CD4-positive, alpha-beta T cell treated with Interleukin-12 subunit alpha and Interleukin-12 subunit beta, for 1 hour (primary cell): Measurements from ENCODE around the gene GLYATL1.

Experiments used
- DNase-seq: peaks from one replicate; pipeline ENCODE4 v3.0.0-alpha.2; 2020

The GLYATL1 gene, protein sequence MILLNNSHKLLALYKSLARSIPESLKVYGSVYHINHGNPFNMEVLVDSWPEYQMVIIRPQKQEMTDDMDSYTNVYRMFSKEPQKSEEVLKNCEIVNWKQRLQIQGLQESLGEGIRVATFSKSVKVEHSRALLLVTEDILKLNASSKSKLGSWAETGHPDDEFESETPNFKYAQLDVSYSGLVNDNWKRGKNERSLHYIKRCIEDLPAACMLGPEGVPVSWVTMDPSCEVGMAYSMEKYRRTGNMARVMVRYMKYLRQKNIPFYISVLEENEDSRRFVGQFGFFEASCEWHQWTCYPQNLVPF

DNA sequence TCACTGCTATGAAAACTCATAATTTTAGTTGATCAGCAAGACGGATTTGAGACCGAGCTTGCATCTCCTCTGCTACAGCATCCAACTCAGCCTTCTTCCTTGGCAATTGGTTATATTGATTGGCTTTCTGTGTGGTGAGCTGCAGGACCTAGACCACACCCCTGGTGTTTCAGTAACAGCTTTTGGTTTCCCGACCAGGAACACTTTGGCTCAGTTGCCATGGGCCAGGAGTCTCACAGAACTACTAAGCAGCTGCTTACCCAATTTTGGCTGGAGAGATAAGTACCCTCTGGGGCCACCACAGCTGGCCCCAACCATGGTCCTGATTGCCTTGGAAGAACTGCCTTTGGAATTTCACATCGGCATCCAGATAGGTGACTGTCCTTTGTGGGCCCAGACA lies at the start of gene GLYATL1:
GLYATL1 (plus strand) TSS at position 212 of the 400 bp plus-strand sequence. CDS start 7,600 bp downstream, outside the sequence.
- no peak for DNase-seq

DNA sequence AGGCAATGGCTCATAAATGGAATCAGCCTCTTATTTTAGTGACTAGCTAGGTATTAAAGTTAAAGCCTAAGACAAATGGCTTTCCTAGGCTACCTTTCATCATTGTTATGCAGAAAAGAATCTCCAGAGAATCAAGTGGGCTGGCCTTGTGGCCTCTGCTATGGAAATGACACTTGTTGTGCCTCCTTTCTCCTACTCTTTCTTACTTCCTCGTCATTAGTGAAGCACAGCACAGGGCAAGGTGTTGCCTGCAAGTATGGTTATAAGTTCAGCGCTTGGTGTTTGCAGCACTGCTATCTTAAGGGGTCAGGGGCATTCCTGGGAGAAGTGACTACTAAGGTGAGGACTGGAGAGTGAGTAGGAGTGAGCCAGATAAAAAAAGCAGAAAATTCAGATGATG lies 45.4 kb upstream of the GLYATL1 start:
- DNase-seq: no peak

DNA sequence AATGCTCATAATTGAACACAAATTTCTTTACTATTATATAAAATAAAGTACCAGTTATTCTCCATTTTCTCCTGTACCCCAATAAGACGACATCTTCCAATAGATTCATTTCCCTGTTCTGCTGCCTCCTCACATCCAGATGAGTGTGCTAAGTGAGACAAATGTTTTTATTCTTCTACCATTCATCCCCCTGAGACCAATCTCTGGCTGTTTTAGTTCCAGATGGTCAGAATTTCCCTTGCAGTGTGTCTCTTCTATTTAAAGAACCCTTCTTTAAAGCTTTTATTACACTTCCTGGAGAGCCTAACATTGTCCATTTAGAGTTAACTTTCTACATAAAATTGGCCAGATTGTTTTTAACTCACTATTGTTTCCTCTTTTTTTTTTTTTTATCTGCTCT lies 41.2 kb upstream of the GLYATL1 start:
- no peak for DNase-seq

DNA sequence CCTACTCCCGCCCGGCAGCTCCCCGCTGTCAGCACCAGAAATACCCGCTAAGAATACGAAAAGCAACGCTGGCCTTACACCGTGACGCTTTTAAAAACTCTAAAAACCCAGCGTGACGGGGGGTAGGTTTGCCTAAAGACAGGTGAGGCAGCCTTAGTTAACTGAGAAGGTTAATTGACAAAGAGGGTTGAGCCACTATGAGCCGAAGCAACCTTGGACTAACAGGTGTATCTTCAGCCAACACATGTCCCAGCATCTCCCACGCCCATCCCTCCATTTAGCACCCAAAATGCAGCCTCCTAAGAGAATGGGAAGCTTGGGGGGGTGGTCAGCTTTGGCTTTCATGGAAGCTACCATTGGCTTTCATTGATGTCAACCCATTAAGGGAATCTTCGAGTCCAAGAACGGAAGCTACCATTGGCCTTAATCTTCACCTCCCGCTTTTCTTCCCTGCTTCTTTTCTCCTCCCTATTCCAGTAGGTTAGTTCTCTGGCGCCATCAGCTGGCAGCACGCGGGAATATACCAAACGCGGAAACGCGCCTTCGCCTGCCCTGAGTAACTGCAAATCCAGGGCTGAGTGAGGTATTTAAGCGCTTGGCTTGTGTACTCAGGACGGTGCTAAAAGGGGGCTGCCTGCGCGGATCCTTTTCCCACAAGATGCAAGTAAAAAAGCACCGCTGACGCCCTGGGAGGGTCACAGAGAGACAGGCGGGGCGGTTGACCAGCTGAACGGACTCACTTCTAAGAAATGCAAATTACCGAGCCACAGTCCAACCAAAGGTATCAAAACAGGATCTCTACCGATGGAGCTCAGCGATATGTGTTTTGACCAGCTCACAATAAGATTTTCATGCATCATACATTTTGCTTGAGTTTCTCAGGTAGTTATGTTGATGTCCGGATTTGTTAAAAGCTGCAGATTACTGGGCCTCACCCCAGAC lies 38.5 kb upstream of the GLYATL1 start:
- DNase-seq: peak; percentile 5

DNA sequence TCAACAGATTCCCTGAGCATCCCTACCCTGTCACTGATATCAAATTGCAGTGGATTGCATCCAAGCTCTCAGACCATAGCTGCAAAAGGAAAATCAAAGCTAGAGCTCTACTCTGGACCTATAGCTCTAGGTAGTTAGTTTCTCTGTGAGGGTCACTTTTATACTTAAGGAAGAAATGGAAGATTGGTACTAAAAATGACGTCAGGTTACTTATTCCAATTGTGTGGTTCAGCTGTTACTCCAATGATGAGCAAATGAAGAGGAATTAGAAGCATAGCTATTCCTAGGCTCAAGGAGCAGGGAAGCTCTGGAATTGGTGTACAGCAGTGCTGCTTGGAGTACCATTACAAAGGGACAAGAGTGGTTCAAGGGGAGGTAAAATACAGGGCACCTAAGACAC lies 36.4 kb upstream of the GLYATL1 start:
- no peak for DNase-seq

DNA sequence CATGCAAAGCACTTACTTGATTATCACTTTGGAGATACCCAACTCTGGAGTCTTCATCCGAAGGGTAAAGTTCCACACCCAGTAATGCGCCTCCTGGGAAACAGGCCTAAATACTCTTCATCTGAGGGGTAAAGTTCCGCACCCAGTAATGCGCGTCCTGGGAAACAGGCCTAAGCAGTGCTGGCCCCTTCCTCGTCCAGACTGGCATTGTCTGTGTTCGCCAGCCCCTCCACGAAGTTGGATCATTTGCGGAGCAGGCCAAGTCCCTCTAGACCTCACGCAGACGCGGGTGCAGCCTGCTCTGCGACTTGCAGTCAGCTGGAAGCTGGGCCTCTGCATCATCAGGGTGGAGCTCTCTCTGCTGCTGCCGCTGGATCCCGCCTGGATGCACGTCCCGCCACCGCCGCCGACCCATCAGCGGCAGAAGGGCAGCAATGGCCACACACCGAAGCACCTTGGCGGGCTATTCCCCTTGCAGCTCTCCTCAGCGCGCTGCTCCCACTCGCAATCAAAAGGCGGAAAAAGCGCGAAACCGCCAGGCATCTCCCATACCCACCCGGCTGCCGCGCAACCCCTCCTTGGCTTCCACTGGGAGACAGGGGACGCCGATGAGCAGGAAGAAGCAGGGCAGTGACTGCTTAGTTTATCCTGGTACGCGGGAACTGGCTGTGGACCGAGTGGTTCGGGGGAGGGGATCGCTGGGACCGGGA lies 34.1 kb upstream of the GLYATL1 start:
- DNase-seq: no peak

DNA sequence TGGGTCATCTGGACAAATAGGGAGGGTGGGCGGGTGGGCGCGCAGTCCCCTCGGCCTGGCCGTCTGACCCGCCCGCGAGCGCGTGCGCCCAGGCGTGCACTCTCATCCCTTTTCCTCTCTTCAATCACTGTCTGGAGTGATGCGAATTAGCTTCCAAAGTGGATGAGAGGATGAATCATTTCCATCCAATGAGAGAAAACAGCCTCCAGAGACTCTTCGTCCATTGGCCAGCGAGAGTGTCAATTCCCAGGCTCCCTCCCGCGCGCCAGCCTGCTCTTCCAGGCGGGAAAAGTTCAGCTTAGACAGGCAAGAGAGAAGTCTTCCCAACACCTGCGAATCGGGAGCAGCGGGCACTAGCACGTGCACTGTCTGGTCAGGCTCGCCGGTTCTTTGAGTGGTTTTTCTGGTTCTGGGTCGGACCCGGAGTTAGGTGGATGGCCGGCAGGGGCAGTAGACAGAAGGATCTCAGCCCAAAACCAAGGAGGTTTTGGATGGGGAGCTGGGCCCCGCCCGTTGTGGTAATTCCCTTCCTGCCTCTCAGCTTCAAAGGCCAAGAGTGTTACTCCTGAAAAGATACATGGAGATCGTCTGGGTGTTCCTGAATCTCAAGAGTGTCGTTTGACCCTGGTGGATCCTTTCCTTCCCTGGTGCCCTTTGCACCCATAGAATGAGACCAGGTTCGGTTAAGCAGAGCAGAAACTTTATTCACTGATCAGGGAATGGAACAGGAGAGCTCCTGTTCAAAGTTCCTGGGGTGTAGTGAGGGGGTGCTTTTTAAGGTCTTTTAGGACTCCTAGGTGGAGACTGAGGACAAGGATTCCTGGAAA lies 33.4 kb upstream of the GLYATL1 start:
- DNase-seq: no peak

DNA sequence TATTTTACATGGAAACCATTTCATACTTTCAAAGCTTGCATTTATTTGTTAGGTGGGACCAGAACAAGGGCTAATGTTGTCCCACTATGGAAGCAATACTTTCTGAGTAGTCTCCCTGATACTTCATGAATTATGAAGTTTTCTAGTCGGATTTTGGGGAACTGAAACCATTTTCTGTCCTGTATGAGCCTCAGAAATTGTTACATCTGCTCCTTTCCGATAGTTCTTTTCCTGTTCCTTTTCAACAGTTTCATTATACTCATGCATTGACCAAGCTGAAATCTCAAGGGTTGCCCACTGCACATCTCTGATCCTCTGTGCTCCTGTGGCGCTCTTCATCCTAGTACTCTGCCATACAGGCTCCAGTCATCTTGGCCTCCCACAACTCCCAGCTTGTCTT lies 31.5 kb upstream of the GLYATL1 start:
- no peak for DNase-seq

DNA sequence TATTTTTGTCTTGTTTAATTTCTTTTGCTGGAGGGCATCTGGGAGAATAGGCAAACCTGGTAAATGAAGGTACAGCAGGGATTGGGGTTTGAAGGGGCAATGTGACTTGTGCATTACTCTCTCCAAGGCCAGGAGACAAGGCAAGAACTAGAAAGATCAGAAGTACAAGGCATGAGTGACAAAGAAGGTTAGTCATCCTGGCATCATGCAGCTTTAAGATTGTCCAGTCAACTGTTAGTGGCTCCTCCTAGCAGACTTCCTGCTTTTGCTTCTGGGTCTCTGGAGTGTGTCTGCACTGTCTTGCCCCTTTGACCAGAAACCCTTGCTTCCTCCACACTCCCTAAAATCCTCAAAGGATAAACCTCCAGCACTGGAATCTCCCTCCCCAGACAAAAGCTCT lies 27.2 kb upstream of the GLYATL1 start:
- no peak for DNase-seq

DNA sequence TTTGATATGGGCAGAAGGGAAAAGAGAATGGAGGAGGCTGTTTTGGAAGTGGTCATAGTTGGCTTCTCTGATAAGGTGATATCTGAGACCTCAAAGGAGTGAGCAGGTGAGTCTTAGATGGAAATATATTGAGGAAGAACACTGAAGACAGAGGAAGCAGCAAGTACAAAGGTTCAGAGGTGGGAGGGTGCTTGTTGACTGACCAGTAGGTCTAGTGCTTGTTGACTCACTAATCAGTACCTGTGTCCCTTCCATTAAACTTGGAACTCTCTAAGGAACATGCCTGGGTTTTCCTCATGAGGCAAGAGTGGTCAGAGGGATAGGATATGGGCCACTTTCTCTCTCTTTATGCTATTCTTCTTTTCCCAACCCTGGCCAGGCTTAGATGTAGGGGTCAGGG lies 25.6 kb upstream of the GLYATL1 start:
- DNase-seq: no peak

DNA sequence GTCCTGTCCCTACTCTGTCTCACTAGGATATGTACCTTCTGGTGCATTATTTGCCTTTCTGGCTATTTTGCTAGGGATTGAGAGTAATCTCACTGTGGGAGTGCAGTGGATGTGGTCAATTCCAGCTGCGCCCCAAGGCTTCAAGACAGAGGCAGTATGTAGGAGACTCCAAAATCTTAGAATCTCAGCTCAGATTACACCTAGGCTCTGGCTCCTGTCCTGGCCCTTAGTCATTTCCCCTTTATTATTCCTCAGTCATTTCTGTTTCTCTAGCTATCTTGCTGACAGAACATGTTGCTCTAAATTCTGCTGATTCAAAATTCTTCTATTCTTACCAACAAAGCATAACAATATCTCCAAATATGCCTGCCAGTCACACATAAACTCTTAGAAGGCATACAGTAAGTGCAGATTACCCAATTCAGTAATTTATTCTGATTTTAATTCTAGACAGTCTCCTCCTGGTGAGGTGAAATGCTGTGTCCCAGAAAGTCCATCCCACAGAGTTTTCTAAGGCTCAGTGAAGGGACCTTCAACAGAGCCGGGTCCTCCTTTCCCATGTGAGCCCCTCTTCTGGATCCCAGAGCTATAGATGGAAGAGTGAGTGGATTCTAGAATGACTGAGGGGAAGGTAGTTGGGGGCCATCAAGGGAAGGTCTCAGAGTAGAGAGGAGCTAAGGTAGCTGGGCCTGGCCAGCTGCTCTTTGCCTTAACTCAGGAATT lies 24.3 kb upstream of the GLYATL1 start:
- no peak for DNase-seq

DNA sequence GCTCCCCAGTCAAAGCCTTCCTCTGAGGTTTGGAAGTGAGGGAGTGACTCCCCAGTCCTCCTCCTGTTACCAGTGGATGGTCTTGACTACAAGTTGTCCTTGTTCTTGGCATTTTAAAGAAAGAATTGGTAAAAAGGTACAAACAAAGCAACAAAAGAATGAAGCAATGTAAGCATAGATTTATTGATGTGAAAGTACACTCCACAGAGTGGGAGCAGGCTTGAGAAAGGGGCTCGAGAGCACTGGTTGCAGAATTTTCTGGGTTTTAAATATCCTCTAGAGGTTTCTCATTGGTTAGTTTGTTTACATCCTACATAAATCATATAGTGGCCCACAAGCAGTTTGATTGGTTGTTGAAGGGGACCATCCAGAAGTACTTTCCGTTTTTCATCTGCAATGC lies 22.7 kb upstream of the GLYATL1 start:
- no peak for DNase-seq

DNA sequence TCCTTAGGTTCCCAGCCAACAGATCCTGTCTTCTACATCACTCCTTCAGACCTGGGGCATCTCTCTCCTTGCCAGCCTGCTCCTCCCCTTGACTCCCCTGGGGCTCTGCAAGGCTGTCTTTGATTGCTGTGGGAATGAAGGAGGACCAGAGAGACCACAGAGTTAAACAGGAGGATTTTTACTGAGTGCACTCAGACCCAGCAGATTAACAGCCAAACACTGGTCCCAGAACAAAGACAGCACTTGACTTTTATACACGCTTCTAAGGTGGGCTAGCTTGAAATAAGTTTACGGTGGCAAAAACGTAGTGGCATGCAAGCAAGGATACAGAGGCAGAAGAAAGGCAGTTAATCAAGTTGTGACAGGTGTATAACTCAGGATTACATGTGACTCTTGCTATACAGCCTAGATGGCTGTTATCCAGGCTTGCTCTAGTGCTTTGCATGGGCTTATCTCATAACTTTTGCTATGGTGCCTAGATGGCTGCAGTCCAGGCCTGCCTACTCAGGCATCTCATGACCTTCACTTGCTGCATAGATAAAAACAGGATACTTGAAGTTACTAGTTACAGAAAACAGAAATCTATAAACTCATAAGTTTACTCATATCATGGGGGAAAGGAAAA lies 22.0 kb upstream of the GLYATL1 start:
- no peak for DNase-seq

DNA sequence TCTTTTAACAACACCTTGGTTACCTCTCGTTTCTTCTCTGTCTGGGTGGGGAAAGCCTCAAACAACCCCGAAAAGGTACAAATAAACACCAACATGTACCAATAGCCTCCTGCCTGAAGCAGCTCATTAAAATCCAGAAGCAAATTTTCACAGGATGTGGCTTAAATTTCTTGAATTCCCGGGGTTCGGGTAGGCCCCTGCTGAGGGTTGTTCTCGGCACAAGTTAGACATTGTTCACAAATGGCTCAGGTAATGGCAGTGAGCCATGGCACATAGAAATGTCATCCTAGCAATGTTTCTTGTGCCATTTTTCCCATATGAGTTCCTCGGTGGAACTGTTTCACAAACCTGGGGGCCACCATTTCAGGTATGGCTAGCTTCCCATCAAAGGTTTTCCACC lies 19.7 kb upstream of the GLYATL1 start:
- no peak for DNase-seq

DNA sequence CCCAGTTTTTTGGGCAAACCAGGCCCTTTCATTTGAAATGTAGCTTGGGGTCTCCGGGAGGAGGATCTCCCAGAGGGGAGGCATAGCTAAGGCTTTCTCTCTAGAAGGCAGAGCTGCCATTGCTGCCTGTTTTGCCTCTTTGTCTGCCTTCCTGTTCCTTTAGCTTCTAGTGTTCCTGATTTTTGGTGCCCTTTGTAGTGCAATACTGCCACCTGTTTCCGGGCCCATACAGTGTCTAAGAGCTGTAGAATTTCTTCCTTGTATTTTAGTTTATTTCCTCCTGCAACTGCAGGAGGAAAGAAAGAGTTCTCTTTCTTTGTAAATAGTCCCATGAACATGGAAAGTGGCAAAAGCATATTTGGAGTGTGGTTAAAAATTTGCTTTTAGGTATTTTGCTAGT lies 19.3 kb upstream of the GLYATL1 start:
- DNase-seq: no peak

DNA sequence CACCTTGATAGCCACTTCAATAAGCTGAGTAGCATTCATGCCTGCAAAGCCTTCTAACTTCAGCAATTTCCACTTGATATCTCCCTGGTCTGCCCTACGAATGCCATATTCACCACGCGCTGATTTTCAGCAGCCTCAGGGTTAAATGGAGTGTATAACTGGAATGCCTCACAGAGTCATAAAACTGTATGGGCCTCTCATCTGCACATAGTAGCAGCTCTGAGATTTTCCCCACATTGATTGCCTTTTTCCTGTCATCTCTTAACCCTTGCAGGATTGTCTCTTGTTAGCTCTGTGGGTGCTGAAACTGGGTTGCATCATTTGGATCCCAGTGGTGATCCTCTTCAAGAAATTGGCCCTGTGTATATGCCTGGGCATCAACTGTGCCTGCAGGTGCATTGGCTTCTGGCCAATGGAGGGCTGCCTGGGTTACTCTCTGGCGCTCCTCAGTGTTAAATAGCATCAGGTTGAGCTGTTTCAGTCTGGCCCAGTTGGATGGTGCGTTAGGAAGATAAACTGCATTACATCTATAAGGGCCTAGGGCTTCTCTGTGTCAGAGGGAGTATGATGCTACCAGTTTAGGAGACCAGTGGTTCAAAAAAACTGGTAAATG lies 17.4 kb upstream of the GLYATL1 start:
- DNase-seq: no peak

DNA sequence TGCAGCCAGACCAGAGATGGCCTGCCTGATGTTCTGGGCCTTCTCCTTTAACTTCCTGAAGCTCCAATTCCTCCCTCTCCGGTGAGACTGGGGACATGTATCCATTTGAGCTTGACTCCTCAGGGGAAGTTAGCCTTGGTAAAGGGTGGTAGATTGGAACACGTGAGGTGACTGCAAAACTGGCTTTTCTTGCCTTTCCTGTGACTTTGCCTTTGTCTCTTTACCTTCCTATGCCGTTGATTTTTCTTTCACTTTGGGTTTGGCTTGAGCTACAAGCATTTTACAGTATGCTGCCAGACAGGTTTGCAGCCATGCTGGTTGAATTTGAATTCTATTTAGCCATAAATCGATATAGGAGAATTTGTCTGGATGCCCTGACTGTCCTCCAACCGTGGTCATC lies 16.8 kb upstream of the GLYATL1 start:
- DNase-seq: no peak

DNA sequence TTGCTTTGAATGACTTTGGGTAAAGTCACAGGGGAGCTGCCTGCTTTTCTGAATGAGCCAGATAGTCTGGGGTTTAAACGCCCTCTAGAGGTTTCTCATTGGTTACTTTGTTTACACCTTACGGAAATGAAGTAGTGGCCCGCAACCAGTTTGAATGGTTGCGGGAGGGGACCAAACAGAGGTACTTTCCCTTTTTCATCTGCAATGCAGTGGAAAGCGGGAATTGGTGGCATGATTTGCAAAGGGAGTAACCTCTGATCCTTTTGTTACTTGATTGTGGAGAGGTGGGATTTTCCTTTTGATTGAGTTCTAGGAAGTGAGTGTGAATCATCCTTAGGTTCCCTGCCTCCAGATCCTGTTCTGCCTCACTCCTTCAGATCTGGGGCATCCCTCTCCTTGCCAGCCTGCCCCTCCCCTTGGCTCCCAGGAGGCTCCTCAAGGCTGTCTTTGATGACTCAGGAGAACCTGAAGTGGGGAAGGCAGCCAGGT lies 15.9 kb upstream of the GLYATL1 start:
- no peak for DNase-seq

DNA sequence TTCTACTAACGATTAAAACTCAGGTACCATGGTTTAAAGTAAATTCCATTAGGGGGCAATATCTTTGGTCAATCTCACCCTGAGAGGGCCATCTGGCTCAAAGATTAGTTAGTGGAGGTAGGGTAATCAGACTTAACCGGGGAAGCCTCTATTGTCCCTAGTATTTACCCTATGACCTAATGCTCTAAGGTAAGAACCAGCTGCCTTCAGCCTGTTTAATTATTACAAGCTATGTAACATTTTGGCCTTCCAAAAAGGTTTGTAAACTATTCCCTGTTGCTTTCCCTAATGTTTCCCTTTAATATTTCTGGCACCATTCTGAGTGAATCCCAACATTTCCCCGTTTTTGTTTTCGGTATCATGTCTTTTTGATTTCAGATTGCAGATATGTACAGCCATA lies 15.1 kb upstream of the GLYATL1 start:
- no peak for DNase-seq

DNA sequence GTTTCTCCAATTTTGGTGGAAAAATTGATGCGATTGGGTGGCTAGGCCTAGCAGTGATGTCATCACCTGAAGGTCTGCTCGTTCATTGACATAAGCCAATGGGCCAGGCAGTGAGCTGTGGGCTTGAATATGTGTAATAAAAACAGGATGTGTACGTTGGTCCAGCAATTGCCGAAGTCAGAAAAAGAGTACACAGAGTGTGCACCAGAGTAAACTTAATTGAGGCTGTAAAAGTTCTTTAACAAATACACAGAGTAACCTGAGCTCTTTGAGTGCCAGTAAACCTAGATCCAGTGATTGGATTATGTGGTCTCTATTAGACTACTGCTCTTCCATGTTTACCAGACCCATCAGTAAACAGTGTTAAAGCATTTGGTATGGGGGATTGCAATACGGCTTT lies 13.0 kb upstream of the GLYATL1 start:
- DNase-seq: no peak

DNA sequence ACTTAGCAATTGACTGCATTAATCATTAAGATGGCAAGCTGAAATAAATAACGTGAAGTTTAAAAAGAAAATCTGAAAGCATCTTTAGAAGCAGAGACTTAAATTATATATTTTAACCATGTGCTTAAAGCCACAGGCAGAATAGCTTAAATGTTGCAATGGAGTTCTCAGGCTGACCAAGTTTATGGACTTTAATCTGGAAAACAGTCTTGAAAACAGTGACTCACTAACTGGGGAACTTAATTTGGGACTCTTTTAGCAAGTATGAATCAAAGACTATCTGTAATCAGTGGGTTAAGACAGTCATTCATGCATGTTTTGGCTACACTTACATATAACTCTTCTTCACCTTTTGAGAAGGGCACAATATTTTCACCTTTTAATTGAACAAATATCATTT lies 12.6 kb upstream of the GLYATL1 start:
- DNase-seq: no peak
